Panc1 (cell line): ENCODE data around the gene KIAA2012.

ENCODE experiments used
- CTCF ChIP-seq: fragments of 450-650 bp; IDR thresholded peaks from 2 replicates; pipeline ENCODE4 v1.5.1; 2017; ENCODE audit warnings: mild to moderate bottlenecking
- POLR2AphosphoS5 ChIP-seq: IDR thresholded peaks from 2 replicates; pipeline ENCODE4 v1.6.1; 2012; ENCODE audit warnings: mild to moderate bottlenecking, low read depth, low read length, moderate library complexity
- REST ChIP-seq, 2 experiments: IDR thresholded peaks; 2 replicates each; pipeline ENCODE4 v1.6.1; 2011 to 2012; ENCODE audit warnings: low read depth in 2 of 2, control low read depth in 1 of 2, low read length in 1 of 2, mild to moderate bottlenecking in 1 of 2, moderate library complexity in 1 of 2; ENCODE audit not compliant: insufficient read depth in 1 of 2

DNA sequence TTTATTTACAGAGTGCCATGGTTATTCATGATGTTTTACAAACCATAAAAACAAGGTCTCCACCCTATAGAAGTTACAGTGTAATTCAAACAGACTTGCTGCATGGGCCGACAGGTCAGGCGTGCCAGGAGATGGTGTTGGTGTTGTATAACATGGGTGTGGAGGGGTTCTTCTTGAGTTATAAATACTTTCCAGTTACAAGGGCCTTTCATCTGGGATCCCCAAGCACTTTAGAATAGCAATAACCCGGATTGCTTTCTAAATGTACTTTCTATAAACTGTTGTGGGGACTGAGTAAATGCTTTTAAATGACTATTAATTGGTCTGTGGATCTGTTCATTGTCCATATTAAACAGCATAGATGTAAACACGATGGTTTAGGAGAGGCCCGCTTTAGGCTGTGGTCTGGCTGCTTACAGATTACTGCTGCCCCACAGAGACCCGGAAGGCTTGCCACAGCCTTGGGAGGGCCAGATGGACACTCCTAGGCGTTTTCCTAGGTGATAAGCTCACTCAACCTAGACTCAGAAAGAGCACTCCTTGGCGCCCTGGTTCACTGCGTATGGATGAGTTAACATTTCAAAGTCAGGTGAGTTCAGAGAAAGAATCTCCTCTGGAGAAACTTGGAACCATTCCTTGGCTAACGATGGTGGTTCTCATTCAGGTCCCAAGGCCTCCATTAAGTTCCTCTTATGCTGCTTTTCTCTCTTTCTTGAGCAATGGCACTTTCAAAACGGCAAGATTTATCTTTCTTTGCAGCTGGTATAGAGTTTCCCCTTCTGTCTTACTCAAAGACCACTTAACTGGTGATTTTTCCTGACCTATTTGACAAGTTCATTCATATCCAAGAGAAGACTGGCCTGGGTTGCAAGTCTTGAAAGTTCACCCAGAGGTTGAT lies 3.6 kb upstream of the KIAA2012 start:
- TF ChIP-seq CTCF (no peak), REST (IDR thresholded peaks at IDR 0.05; ENCODE audit: insufficient read depth in 1 of 2, low read depth in 2 of 2, low read length in 1 of 2) (no peak), POLR2AphosphoS5 (no peak)
